Endothelial cell of umbilical vein (primary cell): Measurements from ENCODE around the gene FAM216A.

Experiments
- EZH2 ChIP-seq: IDR thresholded peaks from 2 replicates; pipeline ENCODE4 v1.6.1; 2012; ENCODE audit warnings: borderline replicate concordance, low read depth, mild to moderate bottlenecking, moderate library complexity, low read length, inconsistent platforms; ENCODE audit not compliant: severe bottlenecking
- GATA2 ChIP-seq: IDR thresholded peaks from 2 replicates; pipeline ENCODE4 v1.7.0; 2011; ENCODE audit warnings: low read depth, mild to moderate bottlenecking, moderate library complexity, mixed read lengths, low read length; ENCODE audit not compliant: insufficient read length, insufficient read depth
- JUN ChIP-seq: IDR thresholded peaks from 2 replicates; pipeline ENCODE4 v1.6.1; 2011; ENCODE audit warnings: borderline replicate concordance, low read depth; ENCODE audit not compliant: insufficient read length, insufficient read depth
- MYC ChIP-seq: IDR thresholded peaks from one replicate; pipeline ENCODE4 v1.6.1; 2011; ENCODE audit warnings: mild to moderate bottlenecking, low read depth, low read length
- POLR2A ChIP-seq: IDR thresholded peaks from 2 replicates; pipeline ENCODE4 v1.6.1; 2012; ENCODE audit warnings: low read depth, mild to moderate bottlenecking, control low read depth, low read length
- POLR2AphosphoS5 ChIP-seq: IDR thresholded peaks from 2 replicates; pipeline ENCODE4 v1.6.1; 2012; ENCODE audit warnings: low read depth, mild to moderate bottlenecking, control low read depth, low read length, moderate library complexity; ENCODE audit not compliant: insufficient read depth
- TF ChIP-seq, protein P1 (sequence below), 2 donors: IDR thresholded peaks; 1 replicate in 1 of 2; 2 replicates in 1 of 2; pipeline ENCODE4 v1.5.1; 2011; ENCODE audit warnings: low read length in 2 of 2, mild to moderate bottlenecking in 2 of 2, moderate library complexity in 2 of 2, control low read depth in 1 of 2, inconsistent platforms in 1 of 2, low read depth in 1 of 2; ENCODE audit not compliant: insufficient read depth in 1 of 2; ENCODE audit errors: extremely low read depth in 1 of 2
- TF ChIP-seq, protein P2 (sequence below): IDR thresholded peaks from 2 replicates; pipeline ENCODE4 v1.6.1; 2011; ENCODE audit not compliant: insufficient read depth, insufficient read length

DNA sequence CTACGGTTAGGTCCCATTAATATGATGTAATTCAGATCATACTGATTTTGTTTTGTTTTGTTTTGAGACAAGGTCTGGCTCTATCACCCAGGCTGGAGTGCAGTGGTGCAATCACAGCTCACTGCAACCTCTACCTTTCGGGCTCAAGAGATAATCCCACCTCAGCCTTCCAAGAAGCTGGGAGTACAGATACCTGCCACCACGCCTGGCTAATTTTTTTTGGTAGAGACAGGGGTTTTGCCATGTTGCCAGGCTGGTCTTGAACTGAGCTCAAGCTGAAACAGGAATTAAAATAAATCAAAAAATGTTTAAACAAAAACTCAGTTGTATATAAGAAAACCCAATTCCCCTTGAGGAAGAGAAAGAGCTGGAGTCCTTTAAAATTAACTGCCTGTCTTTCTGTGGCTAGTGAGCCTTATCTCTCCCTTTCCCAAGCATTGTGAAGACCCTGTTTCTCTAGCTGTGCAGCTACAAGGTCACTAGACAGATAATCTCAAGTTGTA lies 47.4 kb upstream of the FAM216A start:
- TF ChIP-seq, protein P1, sequence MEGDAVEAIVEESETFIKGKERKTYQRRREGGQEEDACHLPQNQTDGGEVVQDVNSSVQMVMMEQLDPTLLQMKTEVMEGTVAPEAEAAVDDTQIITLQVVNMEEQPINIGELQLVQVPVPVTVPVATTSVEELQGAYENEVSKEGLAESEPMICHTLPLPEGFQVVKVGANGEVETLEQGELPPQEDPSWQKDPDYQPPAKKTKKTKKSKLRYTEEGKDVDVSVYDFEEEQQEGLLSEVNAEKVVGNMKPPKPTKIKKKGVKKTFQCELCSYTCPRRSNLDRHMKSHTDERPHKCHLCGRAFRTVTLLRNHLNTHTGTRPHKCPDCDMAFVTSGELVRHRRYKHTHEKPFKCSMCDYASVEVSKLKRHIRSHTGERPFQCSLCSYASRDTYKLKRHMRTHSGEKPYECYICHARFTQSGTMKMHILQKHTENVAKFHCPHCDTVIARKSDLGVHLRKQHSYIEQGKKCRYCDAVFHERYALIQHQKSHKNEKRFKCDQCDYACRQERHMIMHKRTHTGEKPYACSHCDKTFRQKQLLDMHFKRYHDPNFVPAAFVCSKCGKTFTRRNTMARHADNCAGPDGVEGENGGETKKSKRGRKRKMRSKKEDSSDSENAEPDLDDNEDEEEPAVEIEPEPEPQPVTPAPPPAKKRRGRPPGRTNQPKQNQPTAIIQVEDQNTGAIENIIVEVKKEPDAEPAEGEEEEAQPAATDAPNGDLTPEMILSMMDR (IDR thresholded peaks at IDR 0.05; ENCODE audit: extremely low read depth in 1 of 2, insufficient read depth in 1 of 2, low read depth in 1 of 2, low read length in 2 of 2), result no peak
- TF ChIP-seq GATA2 (no peak), MYC (no peak), EZH2 (no peak), POLR2A (no peak), POLR2AphosphoS5 (no peak), JUN (no peak)
- TF ChIP-seq, protein P2, sequence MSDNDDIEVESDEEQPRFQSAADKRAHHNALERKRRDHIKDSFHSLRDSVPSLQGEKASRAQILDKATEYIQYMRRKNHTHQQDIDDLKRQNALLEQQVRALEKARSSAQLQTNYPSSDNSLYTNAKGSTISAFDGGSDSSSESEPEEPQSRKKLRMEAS, result no peak
